Endothelial cell of umbilical vein (primary cell): ENCODE data around the gene SORCS2. TPM values are rescaled to one million over a fixed set of nuclear protein-coding genes. Genes with fewer than 3 reads are reported as not detected.

Source experiments
- BruUV-seq: library from RNA; stranded (reverse); fragments of 400-500 nt; replicated peaks from 2 replicates; lab custom pipeline; 2021; lab: Mats Ljungman, UMichigan
- CTCF ChIA-PET: fragments of 300-600, 350-600 bp; sonication (Branson Sonifier 250); formaldehyde crosslinking; loops from one replicate; lab custom pipeline; 2021; ENCODE audit warnings: antibody characterized with exemption, inconsistent platforms; lab: Charles Lee
- POLR2A ChIA-PET: fragments of 300-600, 350-600 bp; sonication (Branson Sonifier 250); formaldehyde crosslinking; loops from one replicate; lab custom pipeline; 2021; ENCODE audit warnings: antibody characterized with exemption, inconsistent platforms; lab: Charles Lee
- DNase-seq: peaks from one replicate; pipeline ENCODE4 v3.0.0-alpha.2; 2011; ENCODE audit warnings: low read depth, low spot score
- FAIRE-seq: peaks from 2 replicates; lab custom pipeline; 2011; peaks lifted over from hg19 to GRCh38; lab: Jason Lieb, UNC
- H2AFZ ChIP-seq: 2 replicates; pipeline ENCODE4 v1.6.0; 2012; ENCODE audit warnings: low read depth, low read length, control low read depth, inconsistent platforms
- H3K27ac ChIP-seq: 2 replicates; pipeline ENCODE4 v1.5.1; 2011; ENCODE audit warnings: low read depth, mild to moderate bottlenecking, control low read depth, low read length, moderate library complexity; ENCODE audit not compliant: insufficient read depth
- H3K27me3 ChIP-seq, 2 experiments: 2 replicates each; pipeline versions ENCODE4 v1.6.0 to v1.6.1; 2011; ENCODE audit warnings: low read length in 2 of 2, mixed read lengths in 1 of 2; ENCODE audit not compliant: control insufficient read depth in 2 of 2, insufficient read depth in 2 of 2
- H3K36me3 ChIP-seq, 2 experiments: 2 replicates in 1 of 2; 3 replicates in 1 of 2; pipeline ENCODE4 v1.5.1; 2011; ENCODE audit warnings: low read length in 2 of 2, mild to moderate bottlenecking in 1 of 2, moderate library complexity in 1 of 2; ENCODE audit not compliant: control insufficient read depth in 2 of 2, insufficient read depth in 2 of 2; ENCODE audit errors: extremely low read depth in 1 of 2
- H3K4me1 ChIP-seq: 3 replicates; pipeline ENCODE4 v1.5.1; 2011; ENCODE audit warnings: mild to moderate bottlenecking, low read length; ENCODE audit not compliant: control insufficient read depth, insufficient read depth; ENCODE audit errors: extremely low read depth
- H3K4me2 ChIP-seq: 2 replicates; pipeline ENCODE4 v1.6.1; 2011; ENCODE audit warnings: low read length, control low read depth, mixed read lengths; ENCODE audit not compliant: insufficient read depth
- H3K4me3 ChIP-seq, 3 experiments: fragments of 200-600 bp in 1 of 3; sonication (generic), shearing (Covaris generic) in 1 of 3; replicated peaks in 1 of 3; 2 replicates each; pipeline ENCODE4 v1.5.1; 2011 to 2016; ENCODE audit warnings: control low read depth in 3 of 3, low read length in 3 of 3, mild to moderate bottlenecking in 2 of 3, inconsistent platforms in 1 of 3, low read depth in 1 of 3, moderate library complexity in 1 of 3; ENCODE audit not compliant: insufficient read depth in 1 of 3
- H3K79me2 ChIP-seq: 2 replicates; pipeline ENCODE4 v1.6.0; 2012; ENCODE audit warnings: low read length, inconsistent platforms; ENCODE audit not compliant: control insufficient read depth, insufficient read depth
- H3K9ac ChIP-seq: replicated peaks from 2 replicates; pipeline ENCODE3; 2011; ENCODE audit warnings: low read length, control low read depth; ENCODE audit not compliant: insufficient read depth; ENCODE audit errors: extremely low read depth
- H3K9me1 ChIP-seq: replicated peaks from 3 replicates; pipeline ENCODE4 v1.6.0; 2011; ENCODE audit warnings: mild to moderate bottlenecking, low read length; ENCODE audit not compliant: control insufficient read depth, insufficient read depth; ENCODE audit errors: extremely low read depth
- H3K9me3 ChIP-seq: replicated peaks from 2 replicates; pipeline ENCODE4 v1.5.1; 2012; ENCODE audit warnings: low read length, inconsistent platforms; ENCODE audit not compliant: control insufficient read depth, insufficient read depth
- H4K20me1 ChIP-seq: replicated peaks from 2 replicates; pipeline ENCODE3; 2011; ENCODE audit warnings: mild to moderate bottlenecking, low read length; ENCODE audit not compliant: control insufficient read depth, insufficient read depth; ENCODE audit errors: extremely low read depth
- CTCF ChIP-seq, 2 donors: IDR thresholded peaks; 1 replicate in 1 of 2; 2 replicates in 1 of 2; pipeline ENCODE4 v1.5.1; 2011; ENCODE audit warnings: low read length in 2 of 2, mild to moderate bottlenecking in 2 of 2, moderate library complexity in 2 of 2, control low read depth in 1 of 2, inconsistent platforms in 1 of 2, low read depth in 1 of 2; ENCODE audit not compliant: insufficient read depth in 1 of 2; ENCODE audit errors: extremely low read depth in 1 of 2
- EZH2 ChIP-seq: IDR thresholded peaks from 2 replicates; pipeline ENCODE4 v1.6.1; 2012; ENCODE audit warnings: borderline replicate concordance, low read depth, mild to moderate bottlenecking, moderate library complexity, low read length, inconsistent platforms; ENCODE audit not compliant: severe bottlenecking
- GATA2 ChIP-seq: IDR thresholded peaks from 2 replicates; pipeline ENCODE4 v1.7.0; 2011; ENCODE audit warnings: low read depth, mild to moderate bottlenecking, moderate library complexity, mixed read lengths, low read length; ENCODE audit not compliant: insufficient read length, insufficient read depth
- dilution Hi-C: fragments of 300-500 bp; cut with MboI; formaldehyde crosslinking; loops from one replicate; pipeline ENCODE4 v1.15.0; 2019; ENCODE audit warnings: low sequenced_read_pairs; ENCODE audit not compliant: extremely low pct_ligation_motif_present
- intact Hi-C: fragments of 100-400 bp; cut with micrococcal nuclease; formaldehyde crosslinking; loops from one replicate; pipeline ENCODE4 v1.10.0; 2022
- polyA plus RNA-seq, 4 experiments: library from polyadenylated mRNA; depleted of rRNA in 3 of 4; stranded (reverse) in 3 of 4; unstranded in 1 of 4; fragments of >200 nt; gene quantifications; 2 replicates each; pipeline versions ENCODE4 v1.2.1 to v1.2.3, GENCODE V29; 2011 to 2012; ENCODE audit warnings: missing spikeins in 1 of 4
- total RNA-seq: library from RNA; stranded (reverse); gene quantifications from 2 replicates; pipeline ENCODE4 v1.2.3, GENCODE V29; 2021

Gene SORCS2
- total and polyA plus RNA-seq, 2 donors (not counting 3 experiments of a cell fraction or from before 2014, with no cell fraction given): not detected

DNA sequence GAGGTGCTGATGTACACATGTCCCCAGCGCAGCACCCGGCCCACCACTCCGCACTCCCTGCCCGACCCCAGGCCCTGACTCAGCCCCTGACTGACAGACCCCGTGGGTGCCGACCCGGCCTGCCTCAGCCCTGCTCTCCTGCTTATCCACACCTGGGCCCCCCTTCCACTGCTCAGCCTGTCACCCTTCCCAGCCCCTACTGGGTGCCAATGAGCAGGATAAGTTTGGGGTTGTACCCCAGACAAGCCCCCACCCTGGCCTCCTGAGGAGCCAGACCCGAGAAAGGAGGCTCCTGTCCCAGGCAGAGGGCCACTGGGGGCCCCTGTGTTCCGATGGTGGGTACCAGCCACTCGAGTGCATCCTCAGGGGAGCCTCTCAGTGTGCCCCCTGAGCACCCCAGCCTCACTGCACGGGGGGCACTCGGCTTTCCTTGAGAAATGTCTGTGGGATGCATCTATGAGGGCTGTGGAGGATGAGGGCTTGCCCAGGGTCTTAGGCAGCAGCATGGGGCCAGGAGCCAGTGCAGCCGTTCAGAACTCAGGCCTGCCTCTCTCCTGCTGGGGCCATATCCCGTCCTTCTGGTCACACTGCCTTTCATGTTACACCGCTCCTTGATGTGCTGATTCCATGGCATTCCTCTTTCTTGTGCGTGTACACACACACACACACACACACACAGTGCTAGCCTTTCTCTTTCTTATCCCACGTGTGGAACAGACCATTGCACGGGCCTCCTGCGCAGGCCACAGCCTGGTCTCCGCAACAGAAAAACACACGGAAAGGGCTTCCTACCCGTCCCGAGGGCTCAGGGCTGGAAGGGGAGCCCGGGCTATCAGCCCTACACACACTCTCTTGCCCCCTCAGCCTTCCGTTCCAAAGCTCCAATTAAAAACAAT, 462.5 kb downstream of the SORCS2 start:
- TF ChIP-seq CTCF (IDR thresholded peaks at IDR 0.05; ENCODE audit: extremely low read depth in 1 of 2, insufficient read depth in 1 of 2, low read depth in 1 of 2, low read length in 2 of 2) (no peak), EZH2 (no peak), GATA2 (no peak)
- DNase-seq: no peak
- no peak overlapping the region for H2AFZ ChIP-seq
- no peak overlapping the region for H3K9ac ChIP-seq
- no peak overlapping the region for H3K27ac ChIP-seq
- CTCF ChIA-PET: interaction anchor here (0.5 kb wide), 1 partner anchor 458 kb away, joined by 3 read pairs; no protein-coding TSS in a partner anchor
- no peak for FAIRE-seq
- H3K4me2 ChIP-seq: no peak overlapping the region
- intact Hi-C loops (no loop called here), dilution Hi-C loops (no loop called here)
- H4K20me1 ChIP-seq: no peaks in the 10 kb centered on the region
- H3K27me3 ChIP-seq: no peaks in the 10 kb centered on the region
- no peaks in the 10 kb centered on the region for H3K36me3 ChIP-seq
- BruUV-seq: no TSS peak
- no peaks in the 10 kb centered on the region for H3K9me3 ChIP-seq
- H3K9me1 ChIP-seq: no peaks in the 10 kb centered on the region
- no peak overlapping the region for H3K4me3 ChIP-seq
- peaks cover 9% of the 10 kb centered on the region for H3K4me1 ChIP-seq
- POLR2A ChIA-PET: no interaction called here
- no peaks in the 10 kb centered on the region for H3K79me2 ChIP-seq
